Loucy (cell line): Measurements from ENCODE around the gene NELFA.

Experiments used
- CTCF ChIP-seq: fragments of 200-600 bp; sonication (generic); conservative IDR thresholded peaks from 2 replicates; pipeline ENCODE4 v1.5.1; 2014; ENCODE audit warnings: mild to moderate bottlenecking, antibody characterized with exemption, low read length
- EZH2phosphoT487 ChIP-seq: fragments of 200-600 bp; IDR thresholded peaks from 2 replicates; pipeline ENCODE4 v1.6.1; 2018; ENCODE audit warnings: antibody characterized with exemption, mild to moderate bottlenecking, moderate library complexity, borderline replicate concordance

GRCh38 chr4:2051086-2051485 is 42.3 kb upstream of the NELFA start:
- no peak for TF ChIP-seq CTCF
- TF ChIP-seq EZH2phosphoT487 = no peak
